ENCODE data around the gene FGF16. TPM values are rescaled to one million over a fixed set of nuclear protein-coding genes. Genes with fewer than 3 reads are reported as not detected.
"Not testable (repeated sequence)": the region's sequence is repeated elsewhere in the genome, so short reads cannot be mapped to it uniquely, and the experiment has no call there.

The FGF16 gene
- total RNA-seq, 1 donor from 2014 or later, result 0.31 TPM

DNA sequence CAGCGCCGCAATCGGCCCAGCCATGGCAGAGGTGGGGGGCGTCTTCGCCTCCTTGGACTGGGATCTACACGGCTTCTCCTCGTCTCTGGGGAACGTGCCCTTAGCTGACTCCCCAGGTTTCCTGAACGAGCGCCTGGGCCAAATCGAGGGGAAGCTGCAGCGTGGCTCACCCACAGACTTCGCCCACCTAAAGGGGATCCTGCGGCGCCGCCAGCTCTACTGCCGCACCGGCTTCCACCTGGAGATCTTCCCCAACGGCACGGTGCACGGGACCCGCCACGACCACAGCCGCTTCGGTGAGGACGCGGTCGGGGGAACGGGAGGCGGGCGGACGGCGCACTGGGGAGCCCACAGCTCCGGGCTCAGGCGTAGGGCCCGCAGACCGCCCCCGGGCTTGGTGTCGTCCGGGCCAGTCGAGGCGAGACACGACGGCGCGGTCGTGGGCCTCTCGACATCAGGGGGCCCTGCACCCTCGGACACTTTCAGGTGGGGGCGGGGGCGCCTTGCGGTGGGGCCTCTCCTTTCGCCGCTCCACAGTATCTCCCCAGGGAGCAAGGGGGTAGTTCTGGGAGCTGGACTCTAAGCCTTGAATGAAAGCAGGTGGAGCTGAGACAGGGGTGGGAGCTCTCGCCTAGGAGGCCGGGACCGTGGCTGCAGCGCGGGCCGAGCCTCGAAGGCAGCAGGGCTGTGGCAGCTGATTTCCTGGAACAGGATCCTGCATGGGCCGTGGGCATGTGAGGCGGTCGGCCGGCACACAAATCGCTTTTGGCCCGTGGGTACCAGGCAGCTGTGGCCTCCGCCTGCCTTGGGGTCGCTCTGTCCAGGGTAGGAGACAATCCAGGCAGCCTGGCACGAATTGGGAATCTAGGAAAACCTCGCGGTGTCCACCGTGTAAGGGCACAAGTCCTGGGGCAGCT lies 722 bp downstream of the FGF16 start:
- DNase-seq, result no peak

DNA sequence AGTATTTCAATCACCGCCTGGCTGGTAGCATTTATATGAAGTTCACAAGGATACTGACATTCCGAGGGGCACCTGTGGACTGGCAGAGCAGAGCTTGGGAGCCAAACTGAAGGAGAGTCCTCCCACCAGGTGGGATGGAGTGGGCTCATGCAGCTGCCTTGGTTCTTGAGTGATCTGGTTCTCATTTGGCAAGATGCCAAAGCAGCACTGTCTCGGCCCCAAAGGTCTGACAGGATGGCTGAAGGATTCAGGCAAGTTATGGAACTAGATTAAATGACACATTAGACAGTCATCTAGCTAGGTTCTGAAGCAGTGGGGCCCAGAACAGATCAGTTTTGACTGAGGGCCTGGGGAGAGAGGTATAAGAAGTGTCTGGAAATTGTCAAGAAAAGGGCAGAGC lies 3.2 kb downstream of the FGF16 start:
- no peak for DNase-seq

DNA sequence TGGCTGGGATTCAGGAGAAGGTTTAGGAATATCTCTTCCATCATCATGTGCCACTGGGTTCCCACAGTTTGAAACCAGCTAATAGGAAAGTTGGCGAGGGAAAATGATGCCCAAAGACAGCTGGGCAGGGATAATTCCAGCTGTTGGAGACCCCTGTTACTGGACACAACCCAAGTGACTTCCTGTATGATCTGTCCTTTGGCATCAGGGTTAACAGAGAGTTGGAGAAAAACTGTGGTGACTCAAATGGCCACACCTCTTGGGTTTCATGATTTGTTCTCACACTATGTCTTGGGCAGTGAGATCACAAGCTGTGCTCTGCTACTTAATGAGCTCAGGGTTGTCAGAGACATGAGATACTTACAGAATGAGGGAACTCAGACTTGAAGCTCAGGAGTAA lies 3.8 kb downstream of the FGF16 start:
- no peak for DNase-seq

DNA sequence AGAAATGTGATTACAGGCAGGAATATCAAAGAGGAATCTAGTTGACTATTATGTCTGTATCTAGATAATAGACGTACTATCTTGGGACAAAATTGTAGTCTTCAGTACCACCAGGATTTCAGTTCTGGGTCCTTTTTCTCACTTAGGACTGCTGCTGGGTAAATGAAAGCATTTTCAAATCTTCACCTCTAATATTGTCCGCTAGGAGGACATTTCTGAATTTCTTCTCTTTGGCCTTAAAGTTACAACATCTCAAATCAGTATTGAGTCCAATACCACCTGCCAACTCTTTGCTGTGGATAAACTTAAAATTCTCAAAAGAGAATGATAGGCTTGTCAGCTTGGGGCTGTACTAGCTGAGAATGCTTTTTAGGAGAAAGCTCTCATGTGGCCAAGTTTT lies 6.0 kb downstream of the FGF16 start:
- DNase-seq, result no peak

DNA sequence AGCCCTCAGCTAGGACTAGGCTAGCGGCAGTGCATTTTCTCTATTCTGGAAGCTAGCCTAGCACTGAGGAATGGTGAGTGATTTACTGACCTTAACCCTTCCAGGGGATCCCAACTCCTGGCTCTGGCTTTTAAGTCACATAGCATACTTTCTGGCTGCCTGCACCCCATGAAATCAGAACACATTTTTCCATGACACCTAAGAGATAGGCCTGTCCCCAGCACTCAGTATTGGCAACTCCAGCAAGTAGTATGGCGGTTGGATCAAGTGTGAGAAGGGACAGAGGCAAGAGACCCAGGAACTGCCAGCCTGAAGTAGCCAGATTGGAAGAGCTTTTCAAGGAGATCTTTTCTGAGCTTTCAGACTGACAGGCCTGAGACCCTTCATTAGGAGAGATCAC lies 8.2 kb downstream of the FGF16 start:
- no peak for DNase-seq

DNA sequence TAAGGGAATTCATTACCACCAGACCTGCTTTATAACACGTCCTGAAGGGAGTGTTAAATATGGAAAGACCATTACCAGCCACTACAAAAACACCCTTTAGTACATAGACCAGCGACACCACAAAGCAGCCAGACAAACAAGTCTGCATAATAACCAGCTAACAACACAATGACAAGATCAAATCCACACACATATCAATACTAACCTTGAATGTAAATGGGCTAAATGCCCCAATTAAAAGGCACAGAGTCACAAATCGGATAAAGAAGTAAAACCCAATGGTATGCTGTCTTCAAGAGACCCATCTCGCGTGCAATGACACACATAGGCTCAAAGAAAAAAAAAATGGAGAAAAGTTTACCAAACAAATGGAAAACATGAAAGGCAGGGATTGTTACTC lies 36.9 kb downstream of the FGF16 start:
- DNase-seq, result no peak

DNA sequence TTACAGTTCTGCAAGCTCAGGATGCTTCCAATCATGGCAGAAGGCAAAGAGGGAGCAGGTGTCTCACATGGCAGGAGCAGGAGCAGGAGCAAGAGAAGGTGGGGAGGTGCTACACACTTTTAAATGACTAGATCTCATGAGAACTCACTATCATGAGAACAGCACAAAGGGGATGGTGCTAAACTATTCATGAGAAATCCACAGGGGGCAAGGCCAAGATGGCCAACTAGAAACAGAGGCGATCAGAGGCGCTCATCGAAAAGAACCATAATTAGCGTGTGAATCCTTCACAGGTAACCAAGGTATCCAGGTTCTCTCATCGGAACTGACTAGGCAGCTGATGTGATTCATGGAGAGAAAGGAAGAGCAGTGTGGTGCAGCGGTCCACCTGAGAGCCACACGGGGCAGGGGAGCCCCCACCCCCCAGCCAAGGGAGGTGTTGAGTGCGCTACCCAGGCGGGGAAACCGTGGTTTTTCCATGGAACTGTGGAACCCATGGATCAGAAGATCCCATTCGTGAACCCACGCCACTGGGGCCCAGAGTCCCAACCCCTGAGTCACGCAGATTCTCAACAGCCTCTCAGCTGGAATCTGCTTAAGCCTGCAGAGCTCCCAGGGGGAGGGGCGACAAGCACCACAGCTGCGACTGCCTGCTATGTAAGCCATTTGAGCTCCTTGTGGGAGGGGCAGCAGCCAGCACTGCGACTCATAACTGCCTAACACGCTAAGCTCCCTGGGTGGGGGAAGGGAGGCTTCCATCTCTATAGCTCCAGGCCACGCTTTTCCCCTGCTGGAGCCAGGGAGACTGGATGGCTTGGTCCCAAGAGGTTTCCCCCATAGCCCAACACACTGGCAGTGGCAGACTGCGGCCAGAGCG lies 46.7 kb downstream of the FGF16 start:
- no peak for DNase-seq

DNA sequence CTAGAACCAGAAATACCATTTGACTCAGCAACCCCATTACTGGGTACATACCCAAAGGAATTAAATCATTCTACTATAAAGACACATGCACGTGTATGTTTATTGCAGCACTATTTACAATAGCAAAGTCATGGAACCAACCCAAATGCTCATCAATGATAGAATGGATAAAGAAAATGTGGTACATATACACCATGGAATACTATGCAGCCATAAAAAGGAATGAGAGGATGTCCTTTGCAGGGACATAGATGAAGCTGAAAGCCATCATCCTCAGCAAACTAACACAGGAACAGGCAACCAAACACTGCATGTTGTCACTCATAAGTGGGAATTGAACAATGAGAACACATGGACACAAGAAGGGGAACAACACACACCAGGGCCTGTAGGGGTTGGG lies 53.0 kb downstream of the FGF16 start:
- not testable (repeated sequence) for DNase-seq

DNA sequence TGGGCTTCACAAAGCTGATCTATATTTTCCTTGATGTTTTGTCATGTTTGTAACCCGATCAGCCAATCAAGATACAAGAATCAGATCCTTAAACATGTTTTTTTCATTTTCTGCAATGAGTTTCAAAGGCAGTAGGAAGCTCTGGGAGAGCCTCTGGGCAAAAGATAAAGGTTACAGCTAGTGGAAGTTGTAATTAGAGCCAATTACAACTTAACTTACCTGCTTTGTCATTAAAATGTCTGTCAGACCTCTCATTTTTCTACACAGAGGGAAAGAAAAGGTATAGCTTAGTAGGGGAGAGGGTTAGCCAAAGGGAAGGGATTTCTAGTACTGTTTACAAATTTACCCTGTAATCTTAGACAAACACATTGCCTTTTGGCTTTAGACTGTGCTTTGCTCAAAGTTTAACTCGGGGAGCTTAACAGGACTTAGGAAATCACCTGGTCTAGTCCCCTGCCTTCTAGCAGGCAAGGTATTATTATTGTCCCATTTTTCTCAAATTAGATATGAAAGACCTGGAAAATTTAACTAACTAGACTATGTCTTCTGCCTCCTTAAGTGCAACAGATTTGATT lies 55.8 kb downstream of the FGF16 start:
- no peak for DNase-seq

DNA sequence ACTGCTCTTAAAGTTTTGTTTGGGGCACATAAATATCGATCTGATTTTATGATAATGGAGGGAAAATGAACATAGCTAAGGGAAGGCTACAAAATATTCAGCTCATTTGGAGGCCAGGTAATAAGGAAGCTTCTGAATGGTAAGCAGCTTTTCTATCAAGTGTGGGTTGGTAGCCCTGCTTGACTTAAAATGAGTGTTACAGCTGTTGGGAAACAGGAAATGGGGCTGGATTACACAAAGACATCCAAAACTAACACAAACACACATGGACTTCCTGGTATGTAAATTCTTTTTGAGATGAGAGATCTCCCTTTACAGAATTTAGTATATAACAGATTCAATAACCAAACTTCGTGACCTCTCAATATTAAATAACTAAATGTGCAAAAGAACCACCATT lies 58.0 kb downstream of the FGF16 start:
- no peak for DNase-seq
